Activated CD8-positive, alpha-beta T cell treated with anti-CD3 and anti-CD28 coated beads, Interleukin-2, amount 10 ng/mL, durations not matched to agents 7 days and 5 days (primary cell): ENCODE results near the gene TUBAL3. TPM values are rescaled to one million over a fixed set of nuclear protein-coding genes. Genes with fewer than 3 reads are reported as not detected.

Experiments
- ATAC-seq: fragments of 150-1000 bp; cut with Tn5 transposase; one replicate; pipeline ENCODE4 v1.10.0; 2021; ENCODE audit warnings: moderate library complexity
- CTCF ChIA-PET: fragments of 350-600 bp; sonication (Branson Sonifier 250); formaldehyde crosslinking; loops from one replicate; lab custom pipeline; 2021; ENCODE audit warnings: antibody characterized with exemption; lab: Charles Lee
- POLR2A ChIA-PET: fragments of 350-600 bp; sonication (Branson Sonifier 250); formaldehyde crosslinking; loops from one replicate; lab custom pipeline; 2021; ENCODE audit warnings: antibody characterized with exemption; lab: Charles Lee
- DNase-seq: peaks from one replicate; pipeline ENCODE4 v3.0.0-alpha.2; 2020
- H3K27ac Mint-ChIP-seq: one replicate; pipeline ENCODE4 v1.8.0; 2021; ENCODE audit warnings: mild to moderate bottlenecking, mixed read lengths
- H3K27me3 Mint-ChIP-seq: one replicate; pipeline ENCODE4 v1.8.0; 2021; ENCODE audit warnings: low read depth, mixed read lengths
- H3K36me3 Mint-ChIP-seq: one replicate; pipeline ENCODE4 v1.8.0; 2021; ENCODE audit warnings: low read depth, mixed read lengths
- H3K4me1 Mint-ChIP-seq: one replicate; pipeline ENCODE4 v1.8.0; 2021; ENCODE audit warnings: low read depth, mixed read lengths
- H3K4me3 Mint-ChIP-seq: one replicate; pipeline ENCODE4 v1.8.0; 2021; ENCODE audit warnings: mild to moderate bottlenecking, mixed read lengths
- H3K9me3 Mint-ChIP-seq: one replicate; pipeline ENCODE4 v1.8.0; 2022; ENCODE audit warnings: mixed read lengths; ENCODE audit not compliant: insufficient read depth
- total RNA-seq, 2 experiments: library from RNA; stranded (reverse); gene quantifications; one replicate each; pipeline ENCODE4 v1.2.3, GENCODE V29; 2021

Gene TUBAL3
- total RNA-seq, 2 experiments from 2014 or later: not detected

GRCh38 chr10:5373891-5374611, 30.6 kb downstream of the TUBAL3 start:
- no peak for ATAC-seq
- Mint-ChIP-seq H3K9me3 (no peaks in the 10 kb centered on the region), H3K36me3 (no peaks in the 10 kb centered on the region), H3K4me1 (peaks cover 5% of the 10 kb centered on the region), H3K4me3 (no peak overlapping the region), H3K27me3 (no peaks in the 10 kb centered on the region), H3K27ac (no peak overlapping the region)
- CTCF ChIA-PET: no interaction called here
- no peak for DNase-seq
- POLR2A ChIA-PET: no interaction called here

- ChIA-PET CTCF (no interaction called here), POLR2A (no interaction called here)
- H3K4me3 Mint-ChIP-seq: no peak overlapping the region
- H3K36me3 Mint-ChIP-seq: no peaks in the 10 kb centered on the region
- H3K27ac Mint-ChIP-seq: no peak overlapping the region
- no peaks in the 10 kb centered on the region for H3K27me3 Mint-ChIP-seq
- no peak for ATAC-seq
- no peaks in the 10 kb centered on the region for H3K9me3 Mint-ChIP-seq
- peaks cover 5% of the 10 kb centered on the region for H3K4me1 Mint-ChIP-seq
- DNase-seq: no peak
Measured at GRCh38 chr10:5373307-5373706, 31.3 kb downstream of the TUBAL3 start.

- H3K9me3 Mint-ChIP-seq: no peaks in the 10 kb centered on the region
- POLR2A ChIA-PET: no interaction called here
- H3K27me3 Mint-ChIP-seq: peaks cover 7% of the 10 kb centered on the region
- CTCF ChIA-PET: no interaction called here
- DNase-seq (no peak), ATAC-seq (no peak)
- H3K27ac Mint-ChIP-seq: no peak overlapping the region
- no peaks in the 10 kb centered on the region for H3K4me1 Mint-ChIP-seq
- no peaks in the 10 kb centered on the region for H3K36me3 Mint-ChIP-seq
- no peak overlapping the region for H3K4me3 Mint-ChIP-seq
Measured at GRCh38 chr10:5370493-5371352, 33.9 kb downstream of the TUBAL3 start.

GRCh38 chr10:5369362-5370158, 35.1 kb downstream of the TUBAL3 start:
- ATAC-seq (no peak), DNase-seq (no peak)
- ChIA-PET CTCF (no interaction called here), POLR2A (no interaction called here)
- Mint-ChIP-seq H3K27me3 (peaks cover 7% of the 10 kb centered on the region), H3K27ac (no peak overlapping the region), H3K4me1 (no peaks in the 10 kb centered on the region), H3K9me3 (no peaks in the 10 kb centered on the region), H3K36me3 (no peaks in the 10 kb centered on the region), H3K4me3 (no peak overlapping the region)

- peaks cover 23% of the 10 kb centered on the region for H3K27me3 Mint-ChIP-seq
- no peak overlapping the region for H3K27ac Mint-ChIP-seq
- ChIA-PET CTCF (no interaction called here), POLR2A (no interaction called here)
- no peak for ATAC-seq
- H3K36me3 Mint-ChIP-seq: no peaks in the 10 kb centered on the region
- no peak overlapping the region for H3K4me3 Mint-ChIP-seq
- no peaks in the 10 kb centered on the region for H3K4me1 Mint-ChIP-seq
- H3K9me3 Mint-ChIP-seq: no peaks in the 10 kb centered on the region
- no peak for DNase-seq
Measured at GRCh38 chr10:5365928-5366327, 38.7 kb downstream of the TUBAL3 start.

- no peak within 1 kb of the TSS for H3K27ac Mint-ChIP-seq
- DNase-seq: no peak
- CTCF ChIA-PET: no interaction called here
Measured at GRCh38 chr10:5364890-5365338, 39.7 kb downstream of the TUBAL3 start, which contains the start of gene UCN3. TSS of gene UCN3 (plus strand) at chr10:5364966. CDS start at chr10:5373721, 8,755 bp downstream.

GRCh38 chr10:5364374-5364773, 40.3 kb downstream of the TUBAL3 start:
- Mint-ChIP-seq H3K4me3 (no peak overlapping the region), H3K27ac (no peak overlapping the region), H3K4me1 (no peaks in the 10 kb centered on the region), H3K9me3 (no peaks in the 10 kb centered on the region), H3K36me3 (no peaks in the 10 kb centered on the region), H3K27me3 (peaks cover 32% of the 10 kb centered on the region)
- ChIA-PET CTCF (no interaction called here), POLR2A (no interaction called here)
- no peak for DNase-seq
- no peak for ATAC-seq

More at GRCh38 chr10:5364890-5365338, 39.7 kb downstream of the TUBAL3 start, which contains the start of gene UCN3:
- H3K27me3 Mint-ChIP-seq: peaks cover 30% of the 10 kb centered on the region
- H3K9me3 Mint-ChIP-seq: no peaks in the 10 kb centered on the region
- H3K4me3 Mint-ChIP-seq: no peak within 1 kb of the TSS
- POLR2A ChIA-PET: no interaction called here
- H3K4me1 Mint-ChIP-seq: no peaks in the 10 kb centered on the region
- H3K36me3 Mint-ChIP-seq: no peaks in the 10 kb centered on the region
- no peak for ATAC-seq

GRCh38 chr10:5362873-5363272, 41.8 kb downstream of the TUBAL3 start:
- no peak overlapping the region for H3K27ac Mint-ChIP-seq
- DNase-seq (no peak), ATAC-seq (no peak)
- no peaks in the 10 kb centered on the region for H3K4me1 Mint-ChIP-seq
- no peaks in the 10 kb centered on the region for H3K9me3 Mint-ChIP-seq
- no peak overlapping the region for H3K4me3 Mint-ChIP-seq
- ChIA-PET CTCF (no interaction called here), POLR2A (no interaction called here)
- no peaks in the 10 kb centered on the region for H3K36me3 Mint-ChIP-seq
- H3K27me3 Mint-ChIP-seq: peaks cover 34% of the 10 kb centered on the region

- H3K9me3 Mint-ChIP-seq: no peaks in the 10 kb centered on the region
- ATAC-seq: no peak
- no peaks in the 10 kb centered on the region for H3K4me1 Mint-ChIP-seq
Measured at GRCh38 chr10:5361966-5362365, 42.7 kb downstream of the TUBAL3 start.

GRCh38 chr10:5360318-5360915, 44.2 kb downstream of the TUBAL3 start:
- H3K27me3 Mint-ChIP-seq: peaks cover 29% of the 10 kb centered on the region
- no peak overlapping the region for H3K4me3 Mint-ChIP-seq
- H3K9me3 Mint-ChIP-seq: no peaks in the 10 kb centered on the region
- peaks cover 7% of the 10 kb centered on the region for H3K4me1 Mint-ChIP-seq
- ChIA-PET POLR2A (no interaction called here), CTCF (interaction anchor here (1.4 kb wide), 1 partner anchor 77 kb away, joined by 4 read pairs; no protein-coding TSS in a partner anchor)
- ATAC-seq (no peak), DNase-seq (no peak)
- H3K27ac Mint-ChIP-seq: no peak overlapping the region
- no peaks in the 10 kb centered on the region for H3K36me3 Mint-ChIP-seq

More at GRCh38 chr10:5361966-5362365, 42.7 kb downstream of the TUBAL3 start:
- POLR2A ChIA-PET: no interaction called here
- Mint-ChIP-seq H3K27ac (no peak overlapping the region), H3K27me3 (peaks cover 31% of the 10 kb centered on the region), H3K4me3 (no peak overlapping the region), H3K36me3 (no peaks in the 10 kb centered on the region)
- CTCF ChIA-PET: no interaction called here
- DNase-seq: no peak

- Mint-ChIP-seq H3K36me3 (no peaks in the 10 kb centered on the region), H3K27ac (no peak overlapping the region), H3K27me3 (peaks cover 19% of the 10 kb centered on the region), H3K4me3 (no peak overlapping the region), H3K4me1 (peaks cover 7% of the 10 kb centered on the region), H3K9me3 (no peaks in the 10 kb centered on the region)
- ATAC-seq (no peak), DNase-seq (no peak)
- ChIA-PET CTCF (no interaction called here), POLR2A (no interaction called here)
Measured at GRCh38 chr10:5356302-5356763, 48.3 kb downstream of the TUBAL3 start.
